ENCODE data around the gene ADD1.

- TF ChIP-seq CTCF (IDR thresholded peaks at IDR 0.05) = no peak
- TF ChIP-seq ZFX (IDR thresholded peaks at IDR 0.05; ENCODE audit: borderline replicate concordance) = no peak
Observed at GRCh38 chr4:2882341-2882740, 38.7 kb downstream of the ADD1 start.
